C4-2B (cell line): ENCODE results near the gene TMEM135.

ENCODE experiments used
- H3K27ac ChIP-seq: fragments of 450-650 bp; 2 replicates; pipeline ENCODE4 v1.5.1; 2017
- ZFX ChIP-seq: fragments of 450-650 bp; IDR thresholded peaks from 2 replicates; pipeline ENCODE4 v1.6.1; 2017
- TF ChIP-seq, protein P1 (sequence below): fragments of 450-650 bp; conservative IDR thresholded peaks from 2 replicates; pipeline ENCODE4 v1.5.1; 2017; ENCODE audit warnings: mild to moderate bottlenecking

The TMEM135 gene

DNA sequence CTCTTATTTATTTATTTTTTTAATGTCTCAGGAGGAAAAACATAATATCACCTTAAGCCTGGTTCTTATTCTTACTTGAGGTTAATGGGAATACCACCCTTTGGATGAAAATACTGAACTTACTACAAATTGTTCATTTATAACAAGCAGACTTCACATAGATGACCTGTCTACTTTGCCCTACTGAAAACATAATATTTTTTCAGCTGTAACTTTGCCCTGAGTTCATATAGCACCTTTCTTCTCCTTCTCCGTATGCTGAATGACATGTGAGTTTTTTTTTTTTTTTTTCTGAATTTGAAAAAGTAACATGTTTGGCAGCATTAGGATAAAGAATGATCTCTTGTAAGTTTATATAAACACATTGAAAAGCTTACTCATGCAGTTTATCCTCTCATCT lies 186.8 kb downstream of the TMEM135 start:
- no peak overlapping the region for H3K27ac ChIP-seq
- TF ChIP-seq, protein P1, sequence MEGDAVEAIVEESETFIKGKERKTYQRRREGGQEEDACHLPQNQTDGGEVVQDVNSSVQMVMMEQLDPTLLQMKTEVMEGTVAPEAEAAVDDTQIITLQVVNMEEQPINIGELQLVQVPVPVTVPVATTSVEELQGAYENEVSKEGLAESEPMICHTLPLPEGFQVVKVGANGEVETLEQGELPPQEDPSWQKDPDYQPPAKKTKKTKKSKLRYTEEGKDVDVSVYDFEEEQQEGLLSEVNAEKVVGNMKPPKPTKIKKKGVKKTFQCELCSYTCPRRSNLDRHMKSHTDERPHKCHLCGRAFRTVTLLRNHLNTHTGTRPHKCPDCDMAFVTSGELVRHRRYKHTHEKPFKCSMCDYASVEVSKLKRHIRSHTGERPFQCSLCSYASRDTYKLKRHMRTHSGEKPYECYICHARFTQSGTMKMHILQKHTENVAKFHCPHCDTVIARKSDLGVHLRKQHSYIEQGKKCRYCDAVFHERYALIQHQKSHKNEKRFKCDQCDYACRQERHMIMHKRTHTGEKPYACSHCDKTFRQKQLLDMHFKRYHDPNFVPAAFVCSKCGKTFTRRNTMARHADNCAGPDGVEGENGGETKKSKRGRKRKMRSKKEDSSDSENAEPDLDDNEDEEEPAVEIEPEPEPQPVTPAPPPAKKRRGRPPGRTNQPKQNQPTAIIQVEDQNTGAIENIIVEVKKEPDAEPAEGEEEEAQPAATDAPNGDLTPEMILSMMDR, result no peak
- no peak for TF ChIP-seq ZFX

DNA sequence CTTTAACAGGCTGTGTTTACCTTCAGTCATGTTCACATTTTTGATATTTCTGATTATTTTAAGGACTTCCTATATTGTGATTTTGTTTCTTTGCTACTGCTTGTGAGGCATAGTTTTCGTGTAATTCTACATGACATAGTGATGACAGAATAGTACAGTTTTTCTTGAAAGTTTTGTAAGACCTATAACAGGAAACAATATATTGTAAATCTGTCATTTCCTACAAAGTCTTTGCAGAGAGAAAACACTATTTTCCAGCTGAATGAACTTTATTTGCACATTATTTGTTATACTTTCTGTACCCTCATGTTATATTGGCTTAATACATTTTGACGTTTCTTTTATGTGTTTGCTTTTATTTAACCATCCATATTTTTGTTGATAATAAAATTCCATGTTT lies 191.1 kb downstream of the TMEM135 start:
- no peak overlapping the region for H3K27ac ChIP-seq
- no peak for TF ChIP-seq ZFX
- TF ChIP-seq, protein P1, result no peak

DNA sequence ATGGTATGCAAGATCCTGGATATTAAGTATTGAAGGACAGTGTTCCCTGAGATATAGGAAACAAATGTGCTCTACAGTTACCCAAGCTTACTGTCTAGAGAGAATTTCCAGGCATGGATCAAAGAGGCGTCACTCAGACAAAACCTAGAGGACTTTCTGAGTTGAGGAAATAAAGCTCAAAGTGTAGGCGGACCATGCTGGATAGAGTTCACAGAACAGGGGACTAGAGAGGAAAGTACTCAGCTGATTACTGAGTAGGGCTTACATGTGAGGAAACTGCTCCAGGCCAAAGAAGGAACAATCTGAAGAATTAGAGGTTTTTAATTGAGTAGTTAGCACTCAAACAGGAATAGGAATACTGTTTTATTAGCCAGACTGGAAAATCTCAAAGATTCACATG lies 193.3 kb downstream of the TMEM135 start:
- TF ChIP-seq, protein P1, result no peak
- TF ChIP-seq ZFX, result no peak

DNA sequence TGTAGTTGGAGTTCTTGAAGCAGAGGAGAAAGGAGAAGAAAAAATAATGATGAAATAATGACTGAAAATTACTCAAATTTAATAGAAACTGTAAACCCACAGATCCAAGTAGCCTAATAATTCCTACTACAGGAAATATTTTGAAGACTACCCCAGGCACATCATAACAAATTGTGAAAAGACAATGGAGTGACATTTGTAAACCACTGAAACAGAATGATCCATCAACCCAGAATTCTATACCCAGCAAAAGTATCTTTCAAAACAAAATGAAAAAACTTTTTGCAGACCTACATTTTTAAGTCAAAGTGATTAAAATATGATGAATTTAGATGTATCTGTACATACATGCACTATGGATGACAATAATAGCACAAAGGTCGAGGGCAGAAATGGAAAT lies 194.6 kb downstream of the TMEM135 start:
- no peak overlapping the region for H3K27ac ChIP-seq
- TF ChIP-seq, protein P1, result no peak
- no peak for TF ChIP-seq ZFX

More for the DNA sequence above, 193.3 kb downstream of the TMEM135 start:
- H3K27ac ChIP-seq, result no peak overlapping the region

DNA sequence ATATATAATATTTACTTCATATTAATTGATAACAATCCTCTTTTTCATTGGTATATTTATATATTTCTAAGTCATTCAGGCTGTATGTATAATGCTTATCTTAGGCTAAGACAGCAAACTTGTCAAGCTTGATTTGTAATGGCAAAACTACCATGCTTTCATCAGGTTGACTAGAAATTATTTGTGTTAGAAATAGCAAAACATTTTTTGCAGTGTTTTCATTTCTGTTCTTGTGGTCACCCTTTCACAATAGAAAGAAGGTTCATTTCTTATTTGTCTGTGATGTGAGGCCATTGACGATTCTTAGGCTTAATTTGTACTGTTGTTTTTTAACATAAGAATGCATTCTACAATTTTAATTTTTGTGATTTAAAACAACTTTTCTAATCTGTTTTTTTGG lies 197.6 kb downstream of the TMEM135 start:
- TF ChIP-seq ZFX, result no peak
- TF ChIP-seq, protein P1, result no peak
- H3K27ac ChIP-seq, result no peak overlapping the region

DNA sequence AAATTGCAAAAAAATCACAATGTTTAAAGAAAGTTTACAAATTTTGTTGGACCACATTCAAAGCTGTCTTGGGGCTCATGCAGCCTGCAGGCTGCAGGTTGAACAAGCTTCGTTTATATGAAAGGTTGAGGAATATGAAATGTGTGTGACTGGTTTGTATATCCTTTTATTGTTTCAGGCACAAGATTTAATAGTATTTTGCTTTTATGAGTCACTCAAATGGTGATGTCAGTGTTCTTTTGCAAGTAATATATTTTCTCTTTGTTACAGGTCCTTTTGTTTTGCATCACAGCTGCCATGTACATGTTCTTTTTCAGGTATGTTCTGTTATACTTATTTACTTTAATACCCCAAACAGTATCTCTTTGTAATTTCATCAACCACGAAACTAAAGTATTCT lies 198.6 kb downstream of the TMEM135 start:
- no peak overlapping the region for H3K27ac ChIP-seq
- TF ChIP-seq, protein P1, result no peak
- TF ChIP-seq ZFX, result no peak

DNA sequence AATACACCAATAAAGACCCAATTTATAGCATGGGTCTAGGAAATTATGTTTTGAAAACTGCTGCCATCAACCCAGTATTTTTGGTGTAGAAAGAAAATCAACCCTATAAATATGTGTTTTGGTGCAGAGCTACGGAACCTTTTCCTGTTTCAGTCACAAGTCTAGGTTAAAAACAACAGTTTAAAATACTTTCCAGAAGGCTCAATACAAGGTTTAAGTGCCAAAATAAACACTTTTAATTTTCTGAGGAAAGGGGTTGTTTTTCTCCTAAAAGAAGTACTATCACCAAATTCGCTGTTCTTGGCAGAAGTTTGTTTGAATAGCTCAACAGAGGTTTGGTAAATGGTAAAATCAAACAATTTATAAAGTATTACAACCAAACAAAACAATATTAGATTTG lies 201.3 kb downstream of the TMEM135 start:
- no peak overlapping the region for H3K27ac ChIP-seq
- no peak for TF ChIP-seq ZFX
- TF ChIP-seq, protein P1, result no peak
